Measurements from ENCODE around the gene NUDT22.

Gene NUDT22

DNA sequence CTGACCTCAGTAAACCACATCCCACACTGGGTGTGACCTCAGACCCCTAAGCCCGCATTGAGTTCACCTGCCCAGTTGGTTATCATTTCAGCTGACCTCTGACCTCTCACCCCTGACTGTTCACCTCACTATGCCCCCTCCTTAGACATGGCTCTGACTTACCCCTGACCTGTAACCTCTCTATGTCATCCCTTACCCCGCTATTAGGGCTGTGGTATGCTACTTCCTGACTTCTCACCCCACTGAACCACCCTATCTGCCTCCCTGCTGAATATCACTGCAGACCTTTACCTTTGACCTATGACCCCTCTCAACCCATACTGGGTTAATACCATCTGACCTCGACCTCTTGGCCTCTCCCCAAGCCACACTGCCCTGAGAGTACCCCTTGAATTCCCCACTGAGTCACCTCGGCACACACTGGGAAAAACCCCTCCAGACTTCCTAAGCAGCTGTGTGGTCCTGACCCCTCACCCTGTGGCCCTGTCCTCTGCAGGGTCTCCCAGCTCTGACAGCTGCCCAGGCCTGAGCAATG lies 33.5 kb downstream of the NUDT22 start:
- no peak for DNase-seq

DNA sequence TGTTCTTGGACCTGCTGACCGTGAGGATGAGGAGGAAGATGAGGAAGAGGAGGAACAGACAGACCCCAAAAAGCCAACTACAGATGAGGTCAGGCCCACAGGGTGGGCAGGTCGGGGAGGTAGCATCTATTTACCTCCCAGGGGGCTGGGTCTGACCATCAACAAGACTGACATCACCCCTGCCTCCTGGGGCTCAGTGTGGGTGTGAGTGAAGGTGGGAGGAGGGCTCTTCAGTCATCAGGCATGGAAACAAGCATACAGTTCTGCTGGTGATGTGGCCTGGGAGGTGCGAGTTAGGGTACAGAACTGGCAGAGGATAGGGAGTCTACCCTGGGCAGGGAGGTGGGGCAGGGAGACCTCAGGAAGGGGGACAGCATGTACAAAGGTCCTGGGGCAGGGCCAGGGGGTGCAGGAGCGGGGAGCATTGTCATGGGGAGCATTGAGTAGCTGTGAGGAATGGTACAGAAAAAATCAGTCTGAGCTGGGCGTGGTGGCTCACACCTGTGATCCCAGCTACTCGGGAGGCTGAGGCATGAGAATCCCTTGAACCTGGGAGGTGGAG lies 34.2 kb downstream of the NUDT22 start:
- no peak for DNase-seq

DNA sequence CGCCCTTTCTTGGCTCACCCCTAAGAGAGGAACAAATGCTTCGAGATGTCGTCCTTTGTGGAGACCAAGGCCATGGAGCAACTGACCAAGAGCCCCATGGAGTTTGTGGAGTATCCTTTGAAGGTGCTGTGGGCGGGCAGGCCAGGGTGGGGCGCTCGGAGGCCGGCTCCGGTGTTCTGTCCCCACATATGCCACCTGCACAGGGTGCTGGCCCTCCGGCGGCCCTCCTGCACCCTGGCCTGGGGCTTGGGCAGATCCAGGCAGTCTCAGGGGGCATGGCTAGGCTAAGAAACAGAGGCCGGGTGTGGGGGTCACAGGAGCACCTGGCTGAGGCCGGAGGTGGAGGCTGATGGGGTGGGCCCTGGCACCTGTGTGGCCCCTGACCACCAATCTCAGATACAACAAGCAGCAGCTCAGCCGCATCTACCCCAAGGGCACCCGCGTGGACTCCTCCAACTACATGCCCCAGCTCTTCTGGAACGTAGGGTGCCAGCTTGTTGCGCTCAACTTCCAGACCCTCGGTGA lies 35.5 kb downstream of the NUDT22 start:
- DNase-seq: no peak

DNA sequence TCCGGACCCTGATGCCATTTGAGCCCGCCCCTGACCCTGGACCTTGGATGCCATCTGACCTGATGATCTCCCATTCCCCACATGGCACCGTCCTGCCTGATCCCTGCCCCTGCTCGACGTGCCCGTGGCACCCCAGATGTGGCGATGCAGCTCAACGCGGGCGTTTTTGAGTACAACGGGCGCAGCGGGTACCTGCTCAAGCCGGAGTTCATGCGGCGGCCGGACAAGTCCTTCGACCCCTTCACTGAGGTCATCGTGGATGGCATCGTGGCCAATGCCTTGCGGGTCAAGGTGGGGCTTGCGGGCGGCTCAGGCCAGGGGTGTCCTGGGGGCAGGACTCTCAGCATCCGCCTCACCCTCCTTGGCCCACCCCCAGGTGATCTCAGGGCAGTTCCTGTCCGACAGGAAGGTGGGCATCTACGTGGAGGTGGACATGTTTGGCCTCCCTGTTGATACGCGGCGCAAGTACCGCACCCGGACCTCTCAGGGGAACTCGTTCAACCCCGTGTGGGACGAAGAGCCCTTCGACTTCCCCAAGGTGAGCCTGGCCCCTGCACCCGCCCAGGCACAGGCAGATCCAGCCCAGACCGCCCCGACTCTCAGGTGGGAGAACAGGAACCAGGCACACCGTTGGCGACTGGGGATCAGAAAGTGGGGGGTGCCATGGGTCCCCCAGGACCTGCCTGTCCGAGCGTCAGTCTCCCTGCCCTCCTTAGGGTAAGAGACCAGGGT lies 36.4 kb downstream of the NUDT22 start:
- DNase-seq: no peak

DNA sequence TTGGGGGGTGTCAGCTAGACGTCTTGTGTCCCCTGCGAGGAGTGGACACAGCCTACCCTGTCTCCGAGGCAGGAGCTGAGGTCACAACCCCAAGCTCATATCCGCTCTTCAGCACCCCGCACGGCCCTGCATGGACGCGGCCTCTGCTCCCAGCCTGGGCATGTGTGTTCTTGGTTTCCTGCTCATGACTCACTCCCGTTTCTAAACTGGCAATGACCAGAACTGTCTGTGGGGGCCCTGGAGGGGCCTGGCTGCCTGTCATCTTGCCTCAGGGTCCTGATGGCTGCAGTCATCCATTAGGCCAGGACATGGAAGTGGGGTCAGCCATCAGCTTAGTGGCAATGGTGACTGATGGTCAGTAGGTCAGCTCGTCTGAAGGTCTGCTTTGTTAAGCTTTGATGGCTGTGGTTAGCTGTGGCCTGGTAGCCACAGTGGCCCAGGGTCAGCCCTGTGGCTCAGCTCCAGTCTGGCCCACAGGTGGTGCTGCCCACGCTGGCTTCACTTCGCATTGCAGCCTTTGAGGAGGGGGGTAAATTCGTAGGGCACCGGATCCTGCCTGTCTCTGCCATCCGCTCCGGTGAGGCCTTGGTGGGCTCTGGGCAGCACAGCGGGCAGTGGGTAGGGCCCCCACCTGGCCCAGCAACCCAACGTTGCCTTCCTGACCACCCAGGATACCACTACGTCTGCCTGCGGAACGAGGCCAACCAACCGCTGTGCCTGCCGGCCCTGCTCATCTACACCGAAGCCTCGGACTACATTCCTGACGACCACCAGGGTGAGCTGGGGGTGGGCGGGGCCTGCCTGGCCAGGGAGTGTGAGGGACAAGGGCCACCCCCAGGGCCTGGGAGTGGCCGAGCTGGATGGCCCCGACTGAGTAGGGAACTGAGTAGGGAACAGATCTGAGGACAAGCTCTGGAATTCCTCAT lies 37.2 kb downstream of the NUDT22 start:
- no peak for DNase-seq

DNA sequence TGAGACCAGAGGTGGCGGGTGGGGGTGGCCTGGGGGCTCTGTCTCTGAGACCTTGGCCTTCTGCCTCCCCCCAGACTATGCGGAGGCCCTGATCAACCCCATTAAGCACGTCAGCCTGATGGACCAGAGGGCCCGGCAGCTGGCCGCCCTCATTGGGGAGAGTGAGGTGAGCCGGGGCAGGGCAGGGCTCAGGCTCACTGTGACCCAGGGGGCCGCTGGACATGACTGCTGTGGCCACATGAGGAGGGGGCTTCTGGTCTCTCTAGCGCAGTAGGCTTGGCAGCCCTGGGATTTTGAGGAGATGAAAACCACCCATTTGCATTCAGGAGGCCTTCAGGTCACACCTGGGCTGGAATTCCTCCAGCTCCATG lies 37.9 kb downstream of the NUDT22 start:
- DNase-seq: no peak

DNA sequence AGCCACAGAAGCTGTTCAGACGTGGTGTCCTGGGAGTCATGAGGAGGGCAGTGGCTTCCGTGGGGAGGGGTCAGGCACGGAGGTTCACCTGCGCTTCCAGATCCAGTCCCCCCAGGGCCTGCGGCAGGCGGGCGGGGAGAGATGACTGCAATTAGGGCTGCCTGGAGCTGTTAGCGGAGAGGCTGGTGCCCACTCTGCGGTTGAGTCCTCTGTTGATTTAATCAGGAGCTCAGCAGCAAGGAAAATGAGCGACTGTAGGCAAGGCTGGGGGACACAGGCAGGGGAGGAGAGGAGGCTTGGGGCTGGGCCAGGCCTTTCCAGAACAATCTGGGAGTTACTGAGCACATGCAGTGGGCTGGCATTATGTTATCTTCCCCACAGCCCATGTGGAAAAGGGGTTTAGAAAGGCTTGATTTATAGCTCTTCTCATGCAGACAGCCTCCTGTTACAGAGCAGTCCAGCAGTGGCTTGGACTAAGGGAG lies 38.3 kb downstream of the NUDT22 start:
- no peak for DNase-seq

DNA sequence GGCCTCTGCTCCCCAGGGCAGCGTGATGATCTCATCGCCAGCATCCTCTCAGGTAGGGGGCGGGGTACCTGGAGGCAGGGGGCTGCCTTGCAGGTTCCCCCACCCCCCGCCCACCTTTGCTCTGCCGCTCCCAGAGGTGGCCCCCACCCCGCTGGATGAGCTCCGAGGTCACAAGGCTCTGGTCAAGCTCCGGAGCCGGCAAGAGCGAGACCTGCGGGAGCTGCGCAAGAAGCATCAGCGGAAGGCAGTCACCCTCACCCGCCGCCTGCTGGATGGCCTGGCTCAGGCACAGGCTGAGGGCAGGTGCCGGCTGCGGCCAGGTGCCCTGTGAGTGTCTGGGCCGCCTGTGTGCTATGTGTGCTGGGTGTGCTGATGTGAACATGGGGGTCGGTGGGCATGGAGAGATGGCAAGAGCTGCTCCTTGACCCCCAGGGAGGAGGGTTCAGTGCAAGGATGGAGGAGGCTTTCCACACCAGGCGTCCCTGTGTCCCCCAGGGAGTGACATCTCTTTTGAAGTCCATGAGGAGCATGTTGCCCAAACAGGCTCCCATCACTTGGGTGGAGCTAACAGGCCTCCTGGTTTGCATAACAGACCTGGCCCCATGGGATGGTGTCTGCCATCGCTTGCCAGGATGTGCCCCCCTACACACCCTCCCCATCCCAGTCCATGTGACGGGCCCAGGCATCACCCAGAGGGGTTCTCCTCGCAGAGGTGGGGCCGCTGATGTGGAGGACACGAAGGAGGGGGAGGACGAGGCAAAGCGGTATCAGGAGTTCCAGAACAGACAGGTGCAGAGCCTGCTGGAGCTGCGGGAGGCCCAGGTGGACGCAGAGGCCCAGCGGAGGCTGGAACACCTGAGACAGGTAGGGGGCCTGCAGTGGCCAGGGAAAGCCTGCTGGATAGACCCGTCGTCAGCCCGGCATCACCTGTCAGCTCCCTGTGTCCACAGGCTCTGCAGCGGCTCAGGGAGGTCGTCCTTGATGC lies 39.4 kb downstream of the NUDT22 start:
- DNase-seq: no peak

DNA sequence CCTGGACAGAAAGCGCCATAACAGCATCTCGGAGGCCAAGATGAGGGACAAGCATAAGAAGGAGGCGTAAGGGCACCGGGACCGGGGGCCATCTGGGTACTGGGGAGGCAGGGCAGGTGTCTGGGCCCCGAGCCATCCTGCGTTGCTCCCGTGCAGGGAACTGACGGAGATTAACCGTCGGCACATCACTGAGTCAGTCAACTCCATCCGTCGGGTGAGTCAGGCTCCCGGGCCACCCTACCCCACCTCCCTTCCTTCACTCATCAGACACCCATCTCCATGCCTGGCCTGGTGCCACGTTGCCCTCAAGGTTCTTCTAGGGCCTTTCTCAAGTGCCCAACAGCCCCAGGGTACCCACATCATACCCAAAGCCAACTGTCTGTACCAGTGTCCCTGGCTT lies 40.3 kb downstream of the NUDT22 start:
- no peak for DNase-seq

DNA sequence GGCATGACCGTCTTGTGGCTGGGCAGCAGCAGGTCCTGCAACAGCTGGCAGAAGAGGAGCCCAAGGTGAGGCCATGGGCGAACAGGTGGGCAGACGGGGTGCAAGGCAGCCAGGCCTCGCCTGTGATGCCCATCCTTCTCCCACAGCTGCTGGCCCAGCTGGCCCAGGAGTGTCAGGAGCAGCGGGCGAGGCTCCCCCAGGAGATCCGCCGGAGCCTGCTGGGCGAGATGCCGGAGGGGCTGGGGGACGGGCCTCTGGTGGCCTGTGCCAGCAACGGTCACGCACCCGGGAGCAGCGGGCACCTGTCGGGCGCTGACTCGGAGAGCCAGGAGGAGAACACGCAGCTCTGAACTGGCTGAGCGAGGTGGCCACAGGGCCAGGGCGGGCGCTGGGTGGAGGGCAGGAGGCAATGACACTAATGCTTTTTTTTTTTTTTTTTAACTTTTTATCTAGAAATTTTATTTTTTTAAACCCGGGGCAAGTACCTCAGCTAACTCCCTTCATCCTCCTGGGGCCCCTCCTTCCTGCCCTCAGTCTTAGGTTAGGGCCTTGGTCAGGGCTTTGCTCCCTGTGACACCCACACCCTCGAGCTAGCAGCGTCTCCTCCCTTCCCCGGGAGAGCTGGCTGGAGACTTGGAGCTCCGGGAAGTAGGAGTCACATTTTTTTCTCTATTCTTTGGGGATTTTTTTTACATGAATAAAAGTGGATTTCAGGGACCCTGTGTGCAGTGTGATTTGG lies 41.3 kb downstream of the NUDT22 start:
- DNase-seq: no peak

DNA sequence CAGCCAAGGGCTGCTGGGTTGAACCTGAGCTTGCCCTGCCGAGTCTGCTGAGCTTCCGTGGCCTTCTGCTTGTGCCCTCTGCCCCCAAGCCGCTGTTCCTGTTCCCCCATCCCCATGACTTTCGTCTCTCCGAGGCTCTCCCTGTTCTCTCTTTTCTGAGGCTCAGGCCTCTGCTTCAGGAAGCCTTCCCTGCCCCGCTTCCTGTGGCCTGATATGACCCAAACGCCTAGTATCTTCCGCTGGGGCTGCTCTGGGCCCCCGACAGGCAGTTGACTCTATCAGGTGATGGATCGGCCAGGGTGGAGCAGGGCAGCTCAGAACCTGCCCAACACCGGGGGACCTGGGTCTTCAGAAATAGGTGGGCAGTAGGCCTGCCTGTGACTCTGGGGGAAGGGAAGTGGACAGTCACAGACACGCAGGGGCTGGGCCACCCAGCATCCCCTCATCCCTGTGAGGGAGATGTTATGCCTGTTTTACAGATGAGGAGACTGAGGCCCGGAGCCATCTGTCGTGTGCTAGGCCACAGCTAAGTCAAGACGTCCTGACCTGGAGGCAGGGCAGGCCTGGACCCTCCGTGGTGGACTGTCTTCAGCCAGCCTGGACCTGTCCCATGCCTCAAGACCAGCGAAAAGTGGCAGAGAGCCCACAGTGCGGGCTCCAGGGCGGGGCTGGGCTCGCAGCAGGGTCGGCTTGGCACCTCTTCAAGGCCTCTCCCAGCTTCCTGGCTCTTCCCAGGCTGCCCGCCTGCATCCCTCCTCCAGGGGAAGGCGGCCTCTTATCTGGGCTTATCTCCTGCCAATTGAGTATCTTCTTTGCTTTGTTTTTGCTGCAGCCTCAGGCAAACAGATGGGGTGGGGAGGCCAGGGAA lies 42.2 kb downstream of the NUDT22 start:
- no peak for DNase-seq

DNA sequence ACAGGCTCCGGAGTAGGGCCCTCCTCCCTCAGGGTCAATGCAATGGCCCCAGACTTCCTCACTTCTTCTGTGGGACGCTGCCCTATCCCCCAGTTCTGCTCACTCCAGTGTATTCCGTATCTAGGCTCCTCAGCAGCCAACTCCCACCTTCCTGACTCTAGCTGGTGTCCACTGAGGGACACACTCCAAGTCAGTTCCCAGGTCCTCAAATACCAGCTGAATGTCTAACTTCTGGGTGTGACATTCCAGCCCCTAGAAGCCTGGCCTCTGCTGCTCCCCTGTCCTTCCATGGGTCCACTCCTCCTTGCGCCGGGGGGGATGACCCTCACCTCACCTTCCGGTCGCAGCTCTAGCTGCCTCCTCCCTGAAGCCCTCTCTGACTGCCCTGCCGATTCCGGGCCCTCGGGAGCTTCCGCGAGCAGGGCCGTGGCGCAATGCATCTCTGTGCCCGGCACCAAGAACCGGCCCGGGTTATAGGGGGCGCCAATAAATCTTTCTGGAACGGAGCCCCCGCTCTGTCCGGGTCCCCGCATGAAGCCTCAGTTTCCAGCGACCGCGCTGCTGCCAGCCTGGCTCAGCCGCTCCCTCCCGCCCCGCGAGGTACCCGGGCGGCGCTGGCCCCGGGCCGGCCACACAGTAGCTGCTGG lies 42.9 kb downstream of the NUDT22 start:
- DNase-seq: no peak

DNA sequence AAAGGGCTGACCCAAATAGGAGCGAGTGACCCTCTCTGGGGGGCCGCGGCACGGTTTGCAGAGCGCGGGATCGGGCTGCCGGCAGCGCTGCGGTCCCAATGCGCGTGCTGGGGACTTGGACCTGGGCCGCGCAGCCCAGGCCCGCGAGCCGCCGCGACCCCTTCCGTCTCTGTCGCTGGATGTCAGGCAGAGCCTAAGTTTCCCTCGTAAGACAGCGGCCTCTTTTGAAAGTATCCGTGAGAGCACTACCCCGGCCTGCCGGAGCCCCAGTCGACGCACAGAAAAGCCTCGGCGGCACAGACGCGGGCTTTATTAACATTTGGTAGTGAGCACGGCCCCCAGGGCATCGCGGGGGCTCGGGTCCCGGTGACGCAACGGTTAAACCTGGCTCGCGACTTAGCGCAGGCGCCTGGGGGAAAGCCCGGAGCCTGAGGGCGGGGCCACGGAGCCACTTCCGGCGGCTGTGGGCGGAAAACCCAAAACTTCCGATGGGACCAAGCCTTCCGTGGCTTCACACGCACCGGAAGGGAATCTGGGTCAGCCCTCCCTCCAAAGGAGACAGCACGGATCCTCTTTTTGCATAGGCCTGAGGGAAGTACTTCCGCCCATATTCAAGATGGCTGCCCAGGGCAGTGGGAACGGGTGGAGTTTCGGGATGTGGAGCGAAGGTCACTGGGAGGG lies 43.6 kb downstream of the NUDT22 start:
- peak; percentile 99 for DNase-seq

DNA sequence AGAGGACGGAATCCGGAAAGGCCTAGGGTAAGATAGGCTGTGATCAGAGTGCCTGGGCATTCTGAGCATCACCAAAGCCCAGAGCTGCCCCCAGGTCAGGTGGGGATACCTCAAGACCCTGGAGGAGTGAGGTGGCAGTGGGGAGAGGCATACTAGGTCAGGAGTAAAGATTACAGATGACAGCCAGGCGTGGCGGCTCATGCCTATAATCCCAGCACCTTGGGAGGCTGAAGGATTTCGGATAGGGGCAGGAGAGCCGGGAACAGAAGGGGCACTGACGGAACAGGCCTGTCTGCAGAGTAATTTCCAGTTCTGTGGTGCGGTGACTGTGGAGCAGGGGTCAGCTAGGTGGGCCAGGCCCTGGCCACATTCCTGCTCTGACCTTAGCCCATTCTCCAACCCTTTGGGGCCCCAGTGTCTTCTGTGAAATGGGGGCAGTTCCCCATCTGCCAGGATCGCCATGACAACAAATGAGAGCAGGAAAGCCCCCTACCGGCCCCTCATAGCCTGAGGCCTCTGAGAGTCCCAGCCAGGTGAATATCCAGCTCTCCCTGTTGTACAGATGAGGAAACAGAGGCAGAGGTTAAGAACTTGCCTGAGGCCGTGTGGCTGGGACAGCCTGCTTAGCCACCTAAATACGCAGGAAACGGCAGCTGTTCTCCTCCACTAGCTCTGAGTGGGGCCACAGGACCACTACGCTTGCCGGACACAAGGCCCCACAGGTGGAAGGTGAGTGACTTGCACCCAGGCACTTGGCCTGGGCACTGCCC lies 49.1 kb downstream of the NUDT22 start:
- DNase-seq: no peak

DNA sequence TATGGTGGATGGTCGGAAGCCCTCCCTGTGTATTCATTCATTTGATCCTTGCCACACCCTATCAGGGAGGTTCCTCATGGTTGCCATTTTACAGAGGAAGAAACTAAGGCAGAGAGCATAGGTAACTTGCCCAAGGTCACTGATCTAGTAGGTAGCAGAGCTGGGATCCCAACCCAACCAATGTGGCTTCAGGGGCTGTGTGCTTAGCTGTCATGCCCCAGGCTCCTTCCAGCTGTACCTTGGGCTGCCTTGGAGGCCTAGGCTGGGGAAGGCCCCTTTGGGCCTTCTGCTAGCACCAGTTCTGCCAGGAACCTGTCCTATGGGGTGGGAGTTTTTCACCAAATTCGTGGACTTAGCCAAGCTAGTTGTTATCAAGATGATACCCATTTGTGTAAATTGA lies 49.8 kb downstream of the NUDT22 start:
- DNase-seq: no peak

DNA sequence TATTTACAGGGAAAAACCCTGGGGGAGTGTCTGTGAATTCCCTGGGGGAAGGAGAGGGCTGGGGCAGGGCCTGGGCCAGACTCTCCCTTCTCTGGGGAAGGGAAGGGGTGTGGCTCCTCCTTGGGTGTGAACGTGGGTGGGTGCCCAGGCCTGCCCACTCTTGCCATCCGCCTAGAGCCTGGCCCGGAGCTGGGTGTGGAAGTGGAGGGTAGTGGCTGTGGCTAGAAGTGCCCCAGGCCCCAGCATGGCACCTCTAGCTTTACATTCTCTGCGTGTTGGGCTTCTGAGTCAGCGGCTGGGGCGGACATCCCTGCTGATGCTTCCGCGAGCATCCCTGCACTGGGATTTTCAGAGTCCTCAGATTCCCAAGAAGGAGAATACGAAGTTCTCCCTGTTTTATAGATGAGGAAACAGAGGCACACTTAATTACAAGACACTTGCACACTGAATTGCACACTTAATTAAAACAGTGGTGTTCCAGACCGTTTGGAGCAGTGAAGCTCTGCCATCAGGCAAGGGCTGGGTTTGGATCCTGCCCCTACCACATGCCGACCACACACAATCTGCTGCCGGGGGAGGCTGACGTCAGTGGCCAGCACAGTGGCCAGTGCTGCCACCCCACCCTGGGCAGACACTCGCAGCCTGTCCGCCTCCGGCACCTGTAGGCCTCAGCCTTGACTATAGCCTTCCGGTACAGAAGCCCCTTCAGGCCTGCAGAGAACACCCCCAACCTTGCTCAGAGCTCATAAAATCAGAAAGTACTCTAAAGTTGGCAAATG lies 50.8 kb downstream of the NUDT22 start:
- no peak for DNase-seq

DNA sequence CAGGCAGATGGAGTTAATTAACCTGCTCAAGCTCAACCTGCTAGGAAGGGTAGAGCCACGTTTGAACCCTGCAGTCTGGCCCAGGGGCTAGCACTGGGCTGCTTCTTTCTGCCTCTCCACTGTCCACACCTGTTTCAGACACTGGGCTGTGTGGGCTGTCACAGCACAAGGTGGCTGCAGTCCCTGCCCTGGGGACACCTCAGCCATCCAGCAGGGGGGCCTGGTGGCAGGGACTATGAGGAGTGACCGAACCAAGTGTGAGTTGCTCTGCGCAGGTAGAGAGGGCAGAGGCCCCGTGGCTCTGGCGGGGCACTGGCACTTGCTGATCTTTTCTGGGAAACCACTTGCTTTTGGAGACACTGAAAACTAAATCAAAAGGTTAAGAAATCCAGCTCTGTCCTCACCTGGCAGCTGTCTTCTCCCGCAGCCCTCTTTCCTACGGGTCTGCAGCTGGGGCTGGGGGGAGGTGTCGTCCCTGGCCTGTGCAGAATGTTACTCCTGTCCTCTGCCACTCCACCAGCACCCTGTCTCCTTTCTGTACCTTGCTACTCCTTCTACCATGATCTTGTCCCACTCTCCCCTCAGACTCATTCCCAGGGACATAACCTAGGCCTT lies 52.6 kb downstream of the NUDT22 start:
- DNase-seq: no peak

Measured in COR-L47 (cell line).